Daoy (cell line): ENCODE results near the gene RNASE12. TPM values are rescaled to one million over a fixed set of nuclear protein-coding genes. Genes with fewer than 3 reads are reported as not detected.
"Not testable (repeated sequence)": the region's sequence is repeated elsewhere in the genome, so short reads cannot be mapped to it uniquely, and the experiment has no call there.

Source experiments
- DNase-seq: peaks from one replicate; pipeline ENCODE4 v3.0.0-alpha.2; 2015; ENCODE audit warnings: low read depth
- total RNA-seq: library from RNA; depleted of rRNA; stranded (reverse); fragments of >200 nt; shearing (Covaris generic); gene quantifications from 2 replicates; pipeline ENCODE4 v1.2.3, GENCODE V29; 2014

RNASE12 gene
- total RNA-seq, 1 experiment from 2014 or later = not detected

DNA sequence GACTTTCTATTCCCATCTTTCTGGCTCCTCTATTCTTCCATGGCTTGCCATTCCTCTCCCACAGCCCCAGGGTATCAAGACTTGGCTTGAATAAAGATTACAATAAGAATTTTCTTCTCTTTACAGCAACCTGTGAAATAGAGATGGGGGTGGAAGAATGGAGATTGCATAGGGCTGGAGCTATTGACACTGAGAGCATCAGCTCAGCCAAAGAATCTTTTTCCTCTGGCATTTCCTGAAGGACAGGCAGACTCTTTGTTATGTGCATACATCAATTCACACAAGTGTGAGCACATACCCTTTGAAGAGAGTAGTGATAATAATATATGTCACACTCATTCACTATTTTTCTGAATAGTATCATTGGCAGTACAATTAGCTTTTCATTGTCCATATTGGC, 8.0 kb downstream of the RNASE12 start:
- DNase-seq = no peak

DNA sequence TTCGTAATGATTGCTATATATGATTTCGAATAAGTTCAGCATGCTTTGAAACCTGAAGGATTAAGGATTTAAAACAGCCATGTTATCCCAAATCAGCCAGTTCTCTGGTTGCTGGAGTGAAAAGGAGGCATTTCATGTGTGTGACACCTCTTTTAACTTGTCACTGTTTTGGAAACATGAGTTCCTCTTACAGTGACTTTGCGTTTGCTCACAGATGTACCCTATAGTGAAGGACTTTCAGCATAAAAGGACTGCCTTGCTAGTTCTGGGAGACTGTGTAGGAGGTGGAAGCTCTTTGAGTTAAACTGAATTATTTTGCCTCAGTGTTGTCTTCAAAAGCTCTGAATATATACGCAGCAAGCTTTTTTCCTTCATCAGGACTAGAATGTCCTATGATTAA, 10.9 kb downstream of the RNASE12 start:
- DNase-seq = no peak

DNA sequence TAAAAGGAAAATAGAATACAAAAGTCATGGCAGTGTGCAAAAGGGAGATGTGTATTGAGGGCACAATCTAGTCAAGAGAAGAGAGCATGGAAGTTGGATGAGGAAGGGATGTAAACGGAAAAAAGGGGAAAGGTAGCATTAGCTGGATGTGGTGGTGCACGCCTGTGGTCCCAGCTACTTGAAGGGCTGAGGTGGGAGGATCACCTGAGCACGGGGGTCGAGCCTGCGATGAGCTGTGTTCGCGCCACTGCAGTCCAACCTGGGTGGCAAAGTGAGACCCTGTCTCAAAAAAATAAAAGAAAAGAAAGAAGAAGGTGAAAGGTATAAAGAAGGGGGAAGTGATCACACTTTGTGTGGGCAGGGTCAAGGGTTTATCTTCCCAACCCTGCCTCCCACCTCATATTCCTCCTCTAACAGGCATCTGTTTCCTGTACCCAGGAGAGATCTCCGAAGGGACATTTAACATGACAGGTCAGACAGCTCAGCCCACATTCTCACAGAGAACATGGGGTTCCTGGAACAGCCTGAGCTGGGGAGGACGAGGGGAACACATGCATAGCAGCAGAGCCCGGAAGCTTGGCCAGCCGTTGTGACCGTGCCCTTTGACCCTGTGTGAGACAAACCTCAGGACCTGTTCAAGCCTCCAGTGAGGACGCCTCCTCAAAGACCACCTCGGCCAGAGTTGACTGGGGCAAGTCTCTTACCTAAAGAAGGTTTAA, 12.2 kb downstream of the RNASE12 start:
- DNase-seq = no peak

DNA sequence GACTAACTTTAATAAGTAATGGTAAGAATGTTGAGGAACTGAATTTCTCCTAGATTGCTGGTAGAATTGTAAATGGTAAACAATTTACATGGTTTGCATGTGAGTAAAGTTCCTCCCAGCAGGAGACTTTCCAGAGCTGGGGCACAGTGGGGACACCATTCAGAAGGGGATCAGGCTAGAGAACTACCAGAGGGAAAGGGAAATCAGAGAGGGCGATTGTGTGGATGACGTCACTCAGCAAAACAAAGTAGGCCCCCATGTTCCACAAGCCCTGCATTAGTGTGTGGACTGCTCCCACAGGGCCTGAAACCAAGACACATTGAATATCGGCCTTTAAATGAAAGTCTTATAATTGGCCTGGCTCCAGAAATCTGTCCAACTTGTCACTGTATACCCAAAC, 12.9 kb downstream of the RNASE12 start:
- no peak for DNase-seq

GRCh38 chr14:20572382-20572990, 18.7 kb downstream of the RNASE12 start:
- DNase-seq = not testable (repeated sequence)

- DNase-seq = not testable (repeated sequence)
Measured at GRCh38 chr14:20570720-20571119, 20.5 kb downstream of the RNASE12 start.

DNA sequence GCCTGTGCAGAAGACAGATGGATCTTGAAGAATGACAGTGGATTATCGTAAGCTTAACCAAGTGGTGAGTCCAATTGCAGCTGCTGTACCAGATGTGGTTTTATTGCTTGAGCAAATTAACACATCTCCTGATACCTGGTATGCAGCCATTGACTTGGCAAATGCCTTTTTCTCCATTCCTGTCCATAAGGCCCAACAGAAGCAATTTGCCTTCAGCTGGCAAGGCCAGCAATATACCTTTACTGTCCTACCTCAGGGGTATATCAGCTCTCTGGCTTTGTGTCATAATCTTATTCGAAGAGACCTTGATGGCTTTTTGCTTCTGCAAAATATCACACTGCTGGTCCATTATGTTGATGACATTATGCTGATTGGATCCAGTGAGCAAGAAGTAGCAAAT, 21.3 kb downstream of the RNASE12 start:
- DNase-seq = not testable (repeated sequence)

DNA sequence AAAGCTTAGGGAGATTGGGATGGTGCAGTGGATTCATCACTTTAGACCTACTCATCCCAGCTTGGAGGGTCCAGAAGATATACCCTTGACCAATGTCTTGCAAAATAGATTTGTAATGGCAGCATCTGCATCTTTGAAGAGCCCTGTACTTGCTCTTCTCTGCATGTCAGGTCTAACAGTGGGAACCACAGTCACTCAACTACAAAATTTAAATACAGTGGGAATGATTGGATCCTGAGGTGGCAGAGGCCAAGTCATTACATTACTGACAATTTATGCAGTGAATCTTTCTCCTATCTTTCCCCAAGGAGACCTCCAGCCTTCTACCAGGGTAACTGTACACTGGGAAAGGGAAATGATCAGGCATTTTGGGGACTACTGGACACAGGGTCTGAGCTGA, 22.1 kb downstream of the RNASE12 start:
- DNase-seq = no peak

GRCh38 chr14:20568393-20568792, 22.8 kb downstream of the RNASE12 start:
- no peak for DNase-seq

- not testable (repeated sequence) for DNase-seq
Measured at GRCh38 chr14:20567199-20567598, 24.0 kb downstream of the RNASE12 start.

DNA sequence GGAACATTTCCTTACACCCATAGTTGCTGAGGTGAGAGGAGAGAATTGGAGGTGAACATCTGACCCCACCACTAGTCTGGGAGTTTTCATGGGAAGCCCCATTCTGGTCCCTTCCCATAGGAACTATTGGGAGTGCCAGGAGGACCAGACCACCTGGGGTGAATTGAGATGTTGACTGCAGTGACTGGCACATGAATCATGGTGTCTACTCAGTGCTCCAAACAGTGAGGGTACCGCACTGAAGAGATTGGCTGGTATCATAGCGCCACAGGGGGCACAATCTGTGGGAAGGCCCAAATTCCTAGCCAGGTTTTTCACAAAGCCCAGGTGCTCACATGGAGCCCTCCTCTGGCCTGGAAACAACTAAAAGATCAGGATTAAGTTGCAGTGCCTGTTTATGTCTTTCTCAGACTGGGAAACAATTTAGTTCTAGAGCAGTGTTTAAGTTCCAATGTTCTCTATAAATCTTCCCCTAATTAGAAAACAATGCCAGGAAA, 26.6 kb downstream of the RNASE12 start:
- peak; percentile 79 for DNase-seq

DNA sequence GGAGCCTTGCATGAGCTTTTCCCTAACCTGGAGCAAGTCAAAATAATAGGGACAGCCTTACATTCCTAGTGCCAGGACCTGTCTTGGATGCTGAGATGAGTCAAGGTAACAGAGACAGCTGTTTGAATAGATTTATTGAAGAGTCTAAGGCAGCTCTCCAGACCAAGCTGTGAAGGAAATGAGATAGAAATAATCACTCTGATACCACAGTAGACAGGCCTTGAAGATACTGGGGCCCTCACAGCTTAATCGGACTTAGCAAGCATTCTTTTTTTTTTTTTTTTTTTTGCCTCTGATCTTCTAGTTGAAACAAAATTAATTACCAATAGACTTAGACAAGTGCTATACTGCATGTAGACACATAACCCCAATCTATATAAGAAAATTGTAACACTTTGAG, 27.2 kb downstream of the RNASE12 start:
- no peak for DNase-seq

GRCh38 chr14:20560961-20561360, 30.2 kb downstream of the RNASE12 start, which contains the start of gene RNASE9:
RNASE9 (minus strand) TSS chr14:20561047.
- no peak for DNase-seq

DNA sequence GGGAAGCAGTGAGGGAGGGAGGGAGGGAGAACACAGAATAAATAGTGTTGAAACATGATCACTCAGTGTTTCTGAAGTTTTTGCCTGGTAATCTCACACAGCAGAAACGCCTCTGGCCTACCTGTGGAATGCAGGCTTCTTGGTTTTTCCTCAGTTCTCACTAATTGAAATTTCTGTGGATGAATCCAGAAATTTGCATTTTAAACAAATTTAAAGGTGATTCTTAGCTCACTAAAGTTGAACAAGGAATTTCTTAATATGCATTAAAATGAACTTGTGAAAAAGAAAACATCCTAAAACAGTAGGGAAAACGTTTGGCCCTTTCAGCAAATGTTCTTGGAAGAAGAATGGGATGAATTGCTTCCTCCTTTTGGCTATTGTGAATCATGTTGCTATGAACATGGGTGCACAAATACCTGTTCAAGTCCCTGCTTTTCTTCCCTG, 31.7 kb downstream of the RNASE12 start:
- no peak for DNase-seq

DNA sequence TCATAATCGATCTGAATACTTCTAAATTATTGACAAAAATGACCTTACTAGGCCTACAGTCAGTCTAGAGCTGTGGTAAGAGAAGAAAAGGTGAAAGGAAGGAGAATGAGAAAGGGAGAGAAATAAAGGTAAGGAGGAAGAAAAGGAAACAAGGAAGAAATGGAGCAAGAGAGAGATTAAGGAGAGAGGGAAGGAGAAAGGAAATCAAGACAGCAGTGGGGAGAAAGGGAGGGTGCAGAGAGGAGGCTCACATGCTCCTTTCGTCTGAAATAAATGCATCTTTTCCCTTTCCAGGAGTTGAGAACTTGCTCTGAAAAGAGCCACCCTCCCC, 34.0 kb downstream of the RNASE12 start:
- DNase-seq = no peak

- DNase-seq = no peak
Measured at GRCh38 chr14:20556500-20557211, 34.5 kb downstream of the RNASE12 start.

- DNase-seq = no peak
Measured at GRCh38 chr14:20555845-20556244, 35.3 kb downstream of the RNASE12 start.

DNA sequence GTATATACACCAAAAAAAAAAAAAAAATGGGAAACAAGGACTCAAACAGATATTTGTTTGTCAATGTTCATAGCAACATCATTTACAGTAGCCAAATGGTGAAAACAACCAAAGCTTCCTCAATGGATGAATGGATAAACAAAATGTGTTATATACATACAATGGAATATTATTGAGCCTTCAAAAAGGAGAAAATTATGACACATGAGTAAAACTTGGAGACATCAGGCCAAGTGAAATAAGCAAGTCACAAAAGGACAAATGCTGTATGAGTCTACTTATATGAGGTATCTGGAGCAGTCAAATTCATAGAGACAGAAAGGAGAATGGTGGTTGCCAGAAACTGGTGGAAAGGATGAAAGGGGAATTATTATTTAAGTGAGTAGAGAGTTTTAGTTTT, 38.2 kb downstream of the RNASE12 start:
- no peak for DNase-seq

DNA sequence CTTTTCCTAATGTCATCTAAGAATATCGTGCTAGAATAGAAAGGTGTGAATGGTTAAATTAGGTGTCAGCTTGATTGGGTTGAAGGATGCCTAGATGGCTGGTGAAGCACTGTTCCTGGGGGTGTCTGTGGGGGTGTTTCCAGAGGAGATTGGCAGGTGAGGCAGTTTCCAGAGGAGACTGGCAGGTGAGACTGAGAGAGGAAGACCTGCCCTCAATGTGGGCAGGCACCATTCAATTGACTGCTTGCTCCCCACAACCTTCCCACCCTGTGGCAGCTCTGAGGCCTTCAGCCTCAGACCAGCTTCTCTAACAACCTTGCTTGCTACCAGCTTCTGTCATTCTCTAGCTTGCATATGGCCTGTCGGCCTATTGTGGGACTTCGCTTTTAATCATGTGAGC, 39.6 kb downstream of the RNASE12 start:
- DNase-seq = no peak

GRCh38 chr14:20550926-20551325, 40.2 kb downstream of the RNASE12 start:
- DNase-seq = no peak

DNA sequence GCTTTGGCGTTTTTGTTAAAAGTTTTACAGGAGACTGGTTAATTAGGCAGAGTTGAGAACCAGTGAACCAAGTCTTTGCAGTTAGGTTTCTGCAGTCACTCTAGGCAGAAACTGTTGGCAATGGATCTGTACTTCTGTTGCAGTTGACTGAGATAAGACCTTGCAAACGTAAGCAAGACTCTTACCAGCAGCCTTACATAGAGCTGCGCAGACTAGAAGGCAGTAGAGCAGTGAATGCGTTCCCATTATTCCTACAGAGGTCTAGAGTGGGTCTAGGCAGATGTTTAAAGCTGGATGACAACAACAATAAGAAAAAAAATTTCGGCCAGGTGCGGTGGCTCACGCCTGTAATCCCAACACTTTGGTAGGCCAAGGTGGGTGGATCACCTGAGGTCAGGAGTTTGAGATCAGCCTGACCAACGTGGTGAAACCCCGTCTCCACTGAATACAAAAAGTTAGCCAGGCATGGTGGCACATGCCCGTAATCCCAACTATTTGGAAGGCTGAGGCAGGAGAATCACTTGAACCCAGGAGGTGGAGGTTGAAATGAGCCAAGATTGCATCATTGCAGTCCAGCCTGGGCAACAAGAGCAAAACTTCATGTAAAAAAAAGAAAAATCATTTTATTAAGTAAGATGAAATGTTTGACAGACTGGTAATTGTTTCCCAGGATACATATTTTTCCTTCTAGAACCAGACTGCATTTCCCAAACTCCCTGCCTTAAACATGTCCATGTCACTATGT, 42.6 kb downstream of the RNASE12 start:
- no peak for DNase-seq

DNA sequence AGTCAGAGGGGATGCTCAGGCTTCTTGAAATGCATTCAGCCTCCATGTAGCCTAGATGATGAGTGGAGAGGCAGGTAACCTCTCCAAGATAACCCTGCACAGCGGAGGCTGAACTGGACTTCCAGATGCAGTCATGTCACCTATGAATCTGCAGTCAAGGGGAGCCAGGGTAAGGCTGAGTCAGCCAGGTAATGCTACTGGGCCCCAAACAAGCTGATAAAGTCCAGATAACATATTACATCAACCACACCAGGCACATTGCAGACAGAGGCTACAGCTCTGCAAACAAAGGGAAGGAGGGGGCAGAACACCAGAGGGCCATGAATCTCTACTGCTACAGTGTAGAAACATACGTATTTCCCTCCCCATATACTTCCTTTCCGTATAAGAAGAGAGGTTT, 44.3 kb downstream of the RNASE12 start:
- DNase-seq = no peak
